DND-41 (cell line): ENCODE measurements around the gene PTPRK.

ENCODE experiments used
- ATAC-seq: fragments of 200-7000 bp; cut with Tn5 transposase; 3 replicates; pipeline ENCODE4 v1.9.1; 2021; ENCODE audit warnings: low read depth; ENCODE audit not compliant: insufficient read depth
- DNase-seq: peaks from one replicate; pipeline ENCODE4 v3.0.0-alpha.2; 2020
- H2AFZ ChIP-seq: 2 replicates; pipeline ENCODE4 v1.6.0; 2012; ENCODE audit warnings: low read depth, low read length
- H3K27ac ChIP-seq: 2 replicates; pipeline ENCODE4 v1.5.1; 2012; ENCODE audit warnings: low read length, inconsistent platforms
- H3K27me3 ChIP-seq: fragments of 200-600 bp; sonication (generic); 2 replicates; pipeline ENCODE4 v1.6.0; 2012; ENCODE audit warnings: low read length, mild to moderate bottlenecking, inconsistent platforms; ENCODE audit not compliant: insufficient read depth, poor library complexity
- H3K36me3 ChIP-seq: 2 replicates; pipeline ENCODE4 v1.5.1; 2012; ENCODE audit warnings: low read length, inconsistent platforms; ENCODE audit not compliant: insufficient read depth
- H3K4me1 ChIP-seq: 2 replicates; pipeline ENCODE4 v1.5.1; 2012; ENCODE audit warnings: mild to moderate bottlenecking, low read length; ENCODE audit not compliant: insufficient read depth
- H3K4me2 ChIP-seq: 2 replicates; pipeline ENCODE4 v1.6.0; 2012; ENCODE audit warnings: mild to moderate bottlenecking, moderate library complexity, low read length, inconsistent platforms; ENCODE audit not compliant: insufficient read depth
- H3K4me3 ChIP-seq, 2 experiments: fragments of 200-600 bp in 1 of 2; shearing (Covaris generic) in 1 of 2; 2 replicates each; pipeline ENCODE4 v1.5.1; 2012 to 2016; ENCODE audit warnings: inconsistent platforms in 2 of 2, low read length in 2 of 2, mild to moderate bottlenecking in 2 of 2, low read depth in 1 of 2, moderate library complexity in 1 of 2
- H3K79me2 ChIP-seq: 2 replicates; pipeline ENCODE4 v1.6.0; 2012; ENCODE audit warnings: low read length, inconsistent platforms; ENCODE audit not compliant: insufficient read depth
- H3K9ac ChIP-seq: 2 replicates; pipeline ENCODE4 v1.6.0; 2012; ENCODE audit warnings: low read depth, mild to moderate bottlenecking, inconsistent platforms, low read length, moderate library complexity
- H3K9me3 ChIP-seq: 2 replicates; pipeline ENCODE4 v1.5.1; 2012; ENCODE audit warnings: low read length, moderate library complexity, mild to moderate bottlenecking, inconsistent platforms; ENCODE audit not compliant: insufficient read depth, severe bottlenecking
- H4K20me1 ChIP-seq: 2 replicates; pipeline ENCODE4 v1.6.0; 2012; ENCODE audit warnings: low read length; ENCODE audit not compliant: insufficient read depth
- EZH2 ChIP-seq: IDR thresholded peaks from 3 replicates; pipeline ENCODE4 v1.6.1; 2012; ENCODE audit warnings: borderline replicate concordance, low read depth, mild to moderate bottlenecking, moderate library complexity, low read length, inconsistent platforms; ENCODE audit not compliant: severe bottlenecking
- TF ChIP-seq, protein P1 (sequence below): IDR thresholded peaks from 2 replicates; pipeline ENCODE4 v1.5.1; 2012; ENCODE audit warnings: borderline replicate concordance, low read length, moderate library complexity, mild to moderate bottlenecking; ENCODE audit not compliant: poor library complexity, severe bottlenecking; ENCODE audit errors: extremely low read depth

The PTPRK gene

DNA sequence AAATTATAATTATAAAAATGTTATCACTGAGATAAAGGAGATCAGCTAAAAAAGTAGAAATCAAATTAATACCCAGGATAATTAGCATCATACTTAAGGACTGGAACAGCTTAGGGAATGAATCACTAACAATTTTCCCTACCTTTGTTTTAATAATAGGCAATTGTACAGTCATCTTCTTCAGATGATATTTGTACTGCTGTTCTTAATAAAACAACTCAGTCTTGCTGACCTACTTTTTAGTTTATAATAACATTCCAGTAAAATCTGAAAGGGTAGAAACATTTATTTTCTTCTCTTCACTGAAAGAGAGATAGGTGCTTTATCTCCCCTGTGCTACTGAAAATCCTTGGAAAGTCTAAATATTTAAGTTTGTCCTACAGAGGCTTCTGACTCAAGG is 348.3 kb downstream of the PTPRK start:
- TF ChIP-seq EZH2, result no peak
- TF ChIP-seq, protein P1, sequence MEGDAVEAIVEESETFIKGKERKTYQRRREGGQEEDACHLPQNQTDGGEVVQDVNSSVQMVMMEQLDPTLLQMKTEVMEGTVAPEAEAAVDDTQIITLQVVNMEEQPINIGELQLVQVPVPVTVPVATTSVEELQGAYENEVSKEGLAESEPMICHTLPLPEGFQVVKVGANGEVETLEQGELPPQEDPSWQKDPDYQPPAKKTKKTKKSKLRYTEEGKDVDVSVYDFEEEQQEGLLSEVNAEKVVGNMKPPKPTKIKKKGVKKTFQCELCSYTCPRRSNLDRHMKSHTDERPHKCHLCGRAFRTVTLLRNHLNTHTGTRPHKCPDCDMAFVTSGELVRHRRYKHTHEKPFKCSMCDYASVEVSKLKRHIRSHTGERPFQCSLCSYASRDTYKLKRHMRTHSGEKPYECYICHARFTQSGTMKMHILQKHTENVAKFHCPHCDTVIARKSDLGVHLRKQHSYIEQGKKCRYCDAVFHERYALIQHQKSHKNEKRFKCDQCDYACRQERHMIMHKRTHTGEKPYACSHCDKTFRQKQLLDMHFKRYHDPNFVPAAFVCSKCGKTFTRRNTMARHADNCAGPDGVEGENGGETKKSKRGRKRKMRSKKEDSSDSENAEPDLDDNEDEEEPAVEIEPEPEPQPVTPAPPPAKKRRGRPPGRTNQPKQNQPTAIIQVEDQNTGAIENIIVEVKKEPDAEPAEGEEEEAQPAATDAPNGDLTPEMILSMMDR, result no peak
- Histone ChIP-seq H3K9me3 (no peaks in the 10 kb centered on the region), H4K20me1 (no peaks in the 10 kb centered on the region), H3K79me2 (no peaks in the 10 kb centered on the region), H3K4me1 (no peaks in the 10 kb centered on the region), H3K4me3 (no peak overlapping the region), H3K27me3 (no peaks in the 10 kb centered on the region), H3K4me2 (no peak overlapping the region), H3K27ac (no peak overlapping the region), H3K36me3 (no peaks in the 10 kb centered on the region), H2AFZ (no peak overlapping the region), H3K9ac (no peak overlapping the region)
- DNase-seq (no peak), ATAC-seq (no peak)

DNA sequence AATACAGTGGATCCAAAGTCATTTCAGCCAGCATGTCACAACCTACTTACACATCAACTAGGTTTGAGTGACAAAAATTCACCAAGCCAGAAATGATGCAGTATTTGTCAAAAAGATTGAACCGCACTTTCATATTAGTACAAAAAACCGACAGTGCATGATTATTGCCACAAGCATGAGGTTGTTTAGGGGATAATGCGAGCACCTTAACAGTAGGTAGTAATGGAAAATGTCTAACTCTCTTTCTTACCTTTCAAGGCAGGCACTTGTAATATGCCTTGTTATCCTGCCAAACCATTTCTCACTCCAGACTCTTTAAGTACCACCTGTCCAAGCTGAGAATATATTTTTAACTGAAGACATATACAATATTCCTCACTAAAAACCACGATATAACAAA is 349.2 kb downstream of the PTPRK start:
- DNase-seq (no peak), ATAC-seq (no peak)
- no peaks in the 10 kb centered on the region for H3K4me1 ChIP-seq
- H3K27ac ChIP-seq, result no peak overlapping the region
- H4K20me1 ChIP-seq, result no peaks in the 10 kb centered on the region
- H3K9me3 ChIP-seq, result no peaks in the 10 kb centered on the region
- TF ChIP-seq EZH2, result no peak
- TF ChIP-seq, protein P1, result no peak
- no peak overlapping the region for H3K4me3 ChIP-seq
- no peak overlapping the region for H2AFZ ChIP-seq
- no peaks in the 10 kb centered on the region for H3K36me3 ChIP-seq
- H3K9ac ChIP-seq, result no peak overlapping the region
- H3K4me2 ChIP-seq, result no peak overlapping the region
- no peaks in the 10 kb centered on the region for H3K27me3 ChIP-seq
- no peaks in the 10 kb centered on the region for H3K79me2 ChIP-seq

DNA sequence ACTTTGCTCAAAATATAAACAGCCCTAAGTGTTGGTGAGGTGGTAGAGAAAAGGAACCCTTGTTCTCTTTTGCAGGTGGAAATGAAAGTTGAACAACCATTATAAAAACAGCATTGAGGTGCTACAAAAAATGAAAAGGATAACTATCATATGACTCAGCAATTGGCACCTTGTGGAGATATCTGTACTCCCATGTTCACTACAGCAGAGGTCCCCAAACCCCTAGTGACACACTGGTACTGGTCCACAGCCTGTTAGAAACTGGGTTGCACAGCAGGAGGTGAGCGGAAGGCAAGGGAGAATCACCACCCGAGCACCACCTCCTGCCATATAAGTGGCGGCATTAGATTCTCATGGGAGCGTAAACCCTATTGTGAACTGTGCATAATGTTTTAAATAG is 352.2 kb downstream of the PTPRK start:
- H3K4me1 ChIP-seq, result no peaks in the 10 kb centered on the region
- no peaks in the 10 kb centered on the region for H3K36me3 ChIP-seq
- no peak for DNase-seq
- no peak for TF ChIP-seq EZH2
- TF ChIP-seq, protein P1, result no peak
- no peak for ATAC-seq
- no peak overlapping the region for H3K4me2 ChIP-seq
- H2AFZ ChIP-seq, result no peak overlapping the region
- no peaks in the 10 kb centered on the region for H3K9me3 ChIP-seq
- no peaks in the 10 kb centered on the region for H3K79me2 ChIP-seq
- no peak overlapping the region for H3K27ac ChIP-seq
- no peak overlapping the region for H3K4me3 ChIP-seq
- no peaks in the 10 kb centered on the region for H3K27me3 ChIP-seq
- H3K9ac ChIP-seq, result no peak overlapping the region
- H4K20me1 ChIP-seq, result no peaks in the 10 kb centered on the region

DNA sequence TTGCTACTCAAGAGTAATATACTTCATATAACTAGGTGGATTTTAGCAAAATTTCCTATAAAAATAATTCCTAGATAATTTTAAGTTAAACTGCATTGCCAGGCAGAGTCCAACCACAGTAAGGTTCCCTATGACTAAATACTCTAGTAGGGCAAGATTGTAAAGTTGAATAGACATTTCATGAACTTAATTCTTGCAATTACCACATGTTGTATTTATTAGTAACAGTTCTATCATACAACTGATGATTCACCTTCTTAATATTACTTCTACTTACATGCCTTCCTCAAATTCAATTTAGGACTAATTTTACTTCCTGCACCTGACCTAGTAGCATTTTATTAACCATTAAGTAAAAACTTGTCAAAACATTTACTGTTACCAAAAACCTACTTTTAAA is 352.8 kb downstream of the PTPRK start:
- no peaks in the 10 kb centered on the region for H4K20me1 ChIP-seq
- H3K9ac ChIP-seq, result no peak overlapping the region
- DNase-seq (no peak), ATAC-seq (no peak)
- H3K4me1 ChIP-seq, result no peaks in the 10 kb centered on the region
- no peaks in the 10 kb centered on the region for H3K36me3 ChIP-seq
- H2AFZ ChIP-seq, result no peak overlapping the region
- H3K27me3 ChIP-seq, result no peaks in the 10 kb centered on the region
- H3K79me2 ChIP-seq, result no peaks in the 10 kb centered on the region
- TF ChIP-seq EZH2, result no peak
- TF ChIP-seq, protein P1, result no peak
- H3K9me3 ChIP-seq, result no peaks in the 10 kb centered on the region
- H3K4me3 ChIP-seq, result no peak overlapping the region
- no peak overlapping the region for H3K4me2 ChIP-seq
- no peak overlapping the region for H3K27ac ChIP-seq
